ENCODE measurements around the gene DSCAML1. TPM values are rescaled to one million over a fixed set of nuclear protein-coding genes. Genes with fewer than 3 reads are reported as not detected.

The DSCAML1 gene
- total RNA-seq, 2 donors from 2014 or later: 0.08 TPM; not detected in 1

- no peak for DNase-seq (ENCODE audit: low spot score)
- no peak for ATAC-seq
- Mint-ChIP-seq H3K4me3 (no peak overlapping the region), H3K9me3 (no peaks in the 10 kb centered on the region), H3K27ac (no peak overlapping the region), H3K4me1 (ENCODE audit: low read depth in 2 of 2) (no peaks in the 10 kb centered on the region), H3K36me3 (no peaks in the 10 kb centered on the region), H3K27me3 (peaks cover 0 to 13% of the 10 kb centered on the region in 2 donors)
Measured at GRCh38 chr11:117424781-117425180, 372.2 kb downstream of the DSCAML1 start.

GRCh38 chr11:117423046-117423575 is 373.9 kb downstream of the DSCAML1 start:
- Mint-ChIP-seq H3K4me3 (no peak overlapping the region), H3K27me3 (peaks cover 0 to 13% of the 10 kb centered on the region in 2 donors), H3K9me3 (no peaks in the 10 kb centered on the region), H3K36me3 (no peaks in the 10 kb centered on the region), H3K4me1 (ENCODE audit: low read depth in 2 of 2) (no peaks in the 10 kb centered on the region), H3K27ac (no peak overlapping the region)
- DNase-seq (ENCODE audit: low spot score) (no peak), ATAC-seq (no peak)

GRCh38 chr11:117421476-117421875 is 375.5 kb downstream of the DSCAML1 start:
- Mint-ChIP-seq H3K4me3 (no peak overlapping the region), H3K27me3 (peaks cover 0 to 10% of the 10 kb centered on the region in 2 donors), H3K36me3 (no peaks in the 10 kb centered on the region), H3K4me1 (ENCODE audit: low read depth in 2 of 2) (no peaks in the 10 kb centered on the region), H3K27ac (no peak overlapping the region), H3K9me3 (no peaks in the 10 kb centered on the region)
- no peak for ATAC-seq
- no peak for DNase-seq (ENCODE audit: low spot score)

GRCh38 chr11:117421041-117421440 is 376.0 kb downstream of the DSCAML1 start:
- ATAC-seq (no peak), DNase-seq (ENCODE audit: low spot score) (no peak)
- Mint-ChIP-seq H3K4me3 (no peak overlapping the region), H3K4me1 (ENCODE audit: low read depth in 2 of 2) (no peaks in the 10 kb centered on the region), H3K27ac (no peak overlapping the region), H3K27me3 (peaks cover 0 to 10% of the 10 kb centered on the region in 2 donors), H3K9me3 (no peaks in the 10 kb centered on the region), H3K36me3 (no peaks in the 10 kb centered on the region)

- H3K36me3 Mint-ChIP-seq: no peaks in the 10 kb centered on the region
- H3K27ac Mint-ChIP-seq: no peak overlapping the region
- H3K9me3 Mint-ChIP-seq: no peaks in the 10 kb centered on the region
- no peak for ATAC-seq
- no peaks in the 10 kb centered on the region for H3K4me1 Mint-ChIP-seq (ENCODE audit: low read depth in 2 of 2)
- H3K27me3 Mint-ChIP-seq: peaks cover 0 to 10% of the 10 kb centered on the region in 2 donors
- no peak for DNase-seq (ENCODE audit: low spot score)
- H3K4me3 Mint-ChIP-seq: no peak overlapping the region
Measured at GRCh38 chr11:117420598-117420997, 376.4 kb downstream of the DSCAML1 start.

- no peaks in the 10 kb centered on the region for H3K4me1 Mint-ChIP-seq (ENCODE audit: low read depth in 2 of 2)
- H3K4me3 Mint-ChIP-seq: no peak overlapping the region
- H3K27ac Mint-ChIP-seq: no peak overlapping the region
- H3K27me3 Mint-ChIP-seq: peaks cover 0 to 10% of the 10 kb centered on the region in 2 donors
- no peak for DNase-seq (ENCODE audit: low spot score)
- no peaks in the 10 kb centered on the region for H3K9me3 Mint-ChIP-seq
- no peak for ATAC-seq
- H3K36me3 Mint-ChIP-seq: no peaks in the 10 kb centered on the region
Measured at GRCh38 chr11:117420143-117420485, 376.9 kb downstream of the DSCAML1 start.

GRCh38 chr11:117419482-117420142 is 377.4 kb downstream of the DSCAML1 start:
- Mint-ChIP-seq H3K27ac (no peak overlapping the region), H3K4me3 (no peak overlapping the region), H3K27me3 (peaks cover 0 to 5% of the 10 kb centered on the region in 2 donors), H3K4me1 (ENCODE audit: low read depth in 2 of 2) (no peaks in the 10 kb centered on the region), H3K9me3 (no peaks in the 10 kb centered on the region), H3K36me3 (no peaks in the 10 kb centered on the region)
- ATAC-seq: no peak
- DNase-seq (ENCODE audit: low spot score): no peak

GRCh38 chr11:117418737-117419481 is 378.1 kb downstream of the DSCAML1 start:
- ATAC-seq (no peak), DNase-seq (ENCODE audit: low spot score) (no peak)
- Mint-ChIP-seq H3K36me3 (no peaks in the 10 kb centered on the region), H3K4me1 (ENCODE audit: low read depth in 2 of 2) (no peaks in the 10 kb centered on the region), H3K27me3 (peaks cover 0 to 3% of the 10 kb centered on the region in 2 donors), H3K4me3 (no peak overlapping the region), H3K9me3 (no peaks in the 10 kb centered on the region), H3K27ac (no peak overlapping the region)

- no peaks in the 10 kb centered on the region for H3K9me3 Mint-ChIP-seq
- DNase-seq (ENCODE audit: low spot score): no peak
- H3K27ac Mint-ChIP-seq: no peak overlapping the region
- no peaks in the 10 kb centered on the region for H3K4me1 Mint-ChIP-seq (ENCODE audit: low read depth in 2 of 2)
- no peaks in the 10 kb centered on the region for H3K36me3 Mint-ChIP-seq
- H3K4me3 Mint-ChIP-seq: no peak overlapping the region
- no peak for ATAC-seq
- H3K27me3 Mint-ChIP-seq: no peaks in the 10 kb centered on the region
Measured at GRCh38 chr11:117417856-117418255, 379.2 kb downstream of the DSCAML1 start.

GRCh38 chr11:117417342-117417741 is 379.7 kb downstream of the DSCAML1 start:
- Mint-ChIP-seq H3K9me3 (no peaks in the 10 kb centered on the region), H3K4me3 (no peak overlapping the region), H3K27me3 (no peaks in the 10 kb centered on the region), H3K4me1 (ENCODE audit: low read depth in 2 of 2) (no peaks in the 10 kb centered on the region), H3K36me3 (no peaks in the 10 kb centered on the region), H3K27ac (no peak overlapping the region)
- ATAC-seq (no peak), DNase-seq (ENCODE audit: low spot score) (no peak)

- Mint-ChIP-seq H3K4me1 (ENCODE audit: low read depth in 2 of 2) (no peaks in the 10 kb centered on the region), H3K27me3 (no peaks in the 10 kb centered on the region), H3K4me3 (no peak overlapping the region), H3K36me3 (no peaks in the 10 kb centered on the region), H3K9me3 (no peaks in the 10 kb centered on the region), H3K27ac (no peak overlapping the region)
- no peak for ATAC-seq
- no peak for DNase-seq (ENCODE audit: low spot score)
Measured at GRCh38 chr11:117415358-117415896, 381.6 kb downstream of the DSCAML1 start.

GRCh38 chr11:117414724-117415123 is 382.3 kb downstream of the DSCAML1 start:
- H3K36me3 Mint-ChIP-seq: no peaks in the 10 kb centered on the region
- no peaks in the 10 kb centered on the region for H3K9me3 Mint-ChIP-seq
- ATAC-seq: no peak
- H3K27ac Mint-ChIP-seq: no peak overlapping the region
- no peak for DNase-seq (ENCODE audit: low spot score)
- no peak overlapping the region for H3K4me3 Mint-ChIP-seq
- H3K27me3 Mint-ChIP-seq: no peaks in the 10 kb centered on the region
- peaks cover 0 to 2% of the 10 kb centered on the region in 2 donors for H3K4me1 Mint-ChIP-seq (ENCODE audit: low read depth in 2 of 2)

GRCh38 chr11:117413616-117414015 is 383.4 kb downstream of the DSCAML1 start:
- no peak for ATAC-seq
- Mint-ChIP-seq H3K36me3 (no peaks in the 10 kb centered on the region), H3K9me3 (no peaks in the 10 kb centered on the region), H3K27ac (no peak overlapping the region), H3K4me1 (ENCODE audit: low read depth in 2 of 2) (peaks cover 0 to 2% of the 10 kb centered on the region in 2 donors), H3K27me3 (no peaks in the 10 kb centered on the region), H3K4me3 (no peak overlapping the region)
- no peak for DNase-seq (ENCODE audit: low spot score)

- no peaks in the 10 kb centered on the region for H3K27me3 Mint-ChIP-seq
- no peak for ATAC-seq
- H3K4me1 Mint-ChIP-seq (ENCODE audit: low read depth in 2 of 2): peaks cover 0 to 2% of the 10 kb centered on the region in 2 donors
- no peak overlapping the region for H3K4me3 Mint-ChIP-seq
- no peak for DNase-seq (ENCODE audit: low spot score)
- no peaks in the 10 kb centered on the region for H3K36me3 Mint-ChIP-seq
- H3K27ac Mint-ChIP-seq: no peak overlapping the region
- no peaks in the 10 kb centered on the region for H3K9me3 Mint-ChIP-seq
Measured at GRCh38 chr11:117412653-117413275, 384.3 kb downstream of the DSCAML1 start.
